ENCODE data around the gene IDUA. TPM values are rescaled to one million over a fixed set of nuclear protein-coding genes. Genes with fewer than 3 reads are reported as not detected.

Gene IDUA
- polyA plus RNA-seq, 10 donors: 7.9 to 16.4 (median 12.9) TPM

DNA sequence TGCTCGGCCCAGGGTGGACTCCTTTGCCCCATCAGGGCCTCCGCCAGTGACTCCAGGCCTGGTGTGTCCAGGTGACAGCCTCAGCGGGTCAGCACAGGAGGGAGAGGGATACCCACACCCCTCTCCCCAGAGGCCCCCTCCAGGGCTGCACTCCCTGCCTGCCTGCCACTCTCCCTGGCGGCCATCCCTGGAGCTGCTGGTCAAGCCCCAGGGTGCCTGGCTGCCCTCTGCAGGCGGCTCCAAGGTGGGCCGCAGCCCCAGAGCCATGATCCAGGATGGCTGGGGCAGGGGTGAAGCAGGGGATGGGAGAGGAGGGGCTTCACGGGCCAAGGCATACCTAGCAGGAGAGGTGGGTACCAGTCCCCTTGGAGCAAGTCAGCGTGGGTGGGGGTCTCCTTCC is 28.3 kb downstream of the IDUA start:
- DNase-seq: no peak

DNA sequence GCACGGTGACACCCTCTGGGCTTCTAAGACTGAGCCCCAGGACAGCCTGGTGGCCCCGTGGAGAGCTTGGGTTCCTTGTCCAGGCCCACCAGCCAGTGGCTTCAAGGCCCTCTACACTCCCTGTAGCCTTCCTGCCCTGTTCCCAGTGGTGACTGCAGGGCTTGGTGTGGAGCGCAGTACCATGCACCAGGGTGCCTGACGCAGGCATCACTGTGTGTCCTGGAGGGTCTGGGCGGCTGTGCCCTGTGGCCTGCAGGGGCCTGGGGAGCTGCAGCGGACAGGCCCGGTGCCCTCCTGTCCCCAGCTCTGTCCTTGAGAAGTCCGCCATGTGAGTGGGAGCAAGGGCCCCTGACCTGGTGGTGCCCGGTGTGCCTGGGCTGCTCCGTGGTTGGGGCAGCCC is 28.9 kb downstream of the IDUA start:
- no peak for DNase-seq

GRCh38 chr4:1017211-1017610 is 30.4 kb downstream of the IDUA start:
- no peak for DNase-seq

- DNase-seq: no peak
These were observed 30.9 kb downstream of the IDUA start for GRCh38 chr4:1017706-1018105.

DNA sequence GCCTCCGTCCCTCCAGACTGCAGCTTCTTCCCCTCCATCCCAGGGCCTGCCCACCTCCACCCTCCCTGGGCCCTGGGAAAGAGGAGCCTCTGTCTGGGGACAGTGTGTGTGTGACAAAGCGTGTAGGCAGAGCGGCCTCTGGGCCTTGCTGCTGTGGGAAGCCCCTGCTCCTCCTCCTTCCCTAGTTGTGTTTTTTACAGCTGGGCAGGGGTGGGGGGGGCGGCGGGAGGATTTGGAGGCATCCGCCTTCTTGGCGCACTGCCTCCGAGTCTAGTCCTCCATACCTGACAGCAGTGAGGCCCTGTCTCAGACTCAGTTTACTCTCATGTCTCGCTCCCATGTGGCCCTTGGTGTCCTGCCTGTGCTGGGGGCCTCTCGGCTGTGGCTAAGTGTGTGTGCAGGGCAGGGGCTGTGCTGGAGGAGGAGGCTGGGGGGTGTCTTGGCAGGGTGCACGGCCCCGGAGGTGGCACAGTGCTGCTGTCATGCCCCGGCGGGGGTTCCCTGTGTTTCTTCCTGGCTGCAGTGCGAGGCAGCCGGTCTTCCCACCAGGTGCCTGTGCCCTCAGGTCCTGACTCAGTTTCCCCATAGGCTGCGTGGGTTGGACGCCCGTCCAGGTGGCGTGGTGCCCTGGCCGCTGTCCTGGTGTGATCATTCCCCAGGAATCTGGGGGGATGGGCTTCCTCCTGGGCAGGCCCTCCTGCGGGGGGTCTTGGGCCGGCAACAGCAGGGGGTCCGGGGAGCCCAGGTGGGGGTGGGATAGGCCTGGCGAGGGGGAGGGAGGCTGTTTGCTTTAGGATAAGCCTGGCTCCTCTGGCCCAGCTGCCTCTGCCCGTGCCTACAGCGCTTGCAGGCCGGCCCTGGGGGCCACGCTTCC is 31.5 kb downstream of the IDUA start:
- DNase-seq: peak in 1 of 3 donors; percentile 66

DNA sequence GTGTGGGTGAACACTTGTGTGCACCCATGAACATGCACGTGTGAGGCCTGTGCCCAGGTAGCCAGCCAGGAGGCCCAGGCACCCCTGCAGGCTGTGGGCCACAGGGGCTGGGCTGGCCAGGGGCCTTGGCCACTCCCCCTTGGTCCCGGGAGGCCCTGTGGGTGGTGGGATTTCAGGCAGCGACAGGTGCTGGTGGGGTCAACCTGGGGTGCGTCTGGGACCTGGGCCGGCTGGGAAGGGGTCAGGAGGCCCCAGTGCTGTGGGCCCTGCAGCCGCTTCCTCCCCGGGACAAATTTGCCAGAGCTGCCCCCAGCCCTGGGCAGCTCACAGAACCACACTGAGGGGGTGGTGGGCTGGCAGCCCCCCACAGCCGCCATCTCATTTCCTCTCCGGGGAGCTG is 32.5 kb downstream of the IDUA start:
- DNase-seq: no peak

- no peak for DNase-seq
These were observed 33.1 kb downstream of the IDUA start for GRCh38 chr4:1019729-1020470.

DNA sequence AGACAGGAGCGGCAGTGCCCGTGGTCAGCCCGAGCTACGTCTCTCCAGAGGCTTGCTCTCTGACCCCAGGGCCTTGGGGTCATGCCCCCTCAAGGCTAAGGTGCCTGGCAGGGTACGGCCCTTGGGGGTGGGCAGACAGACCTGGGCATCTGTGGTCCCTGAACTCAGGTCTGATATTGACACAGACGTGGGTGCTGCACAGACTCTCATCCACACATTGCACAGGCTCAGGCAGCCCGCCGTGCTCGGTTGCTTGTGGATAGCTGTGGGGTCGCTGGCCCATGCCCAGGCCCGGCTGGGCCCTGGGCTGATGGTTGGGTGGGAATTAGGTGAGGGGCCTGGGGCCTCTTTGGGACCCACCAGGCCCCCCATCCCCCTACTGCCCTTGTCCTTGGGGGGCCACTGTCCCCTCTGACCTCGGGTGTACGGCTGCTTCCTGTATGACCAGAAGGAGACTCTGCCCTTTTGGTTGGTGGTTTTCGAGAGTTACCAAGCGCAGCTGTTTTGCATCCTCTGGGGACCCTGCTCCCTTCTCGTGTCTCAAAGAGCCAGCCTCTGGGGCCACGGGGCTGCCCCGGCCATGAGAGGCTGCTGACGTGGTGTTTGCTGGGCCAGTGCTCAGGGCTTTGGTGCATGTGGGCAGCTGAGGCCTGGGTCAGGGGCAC is 34.7 kb downstream of the IDUA start:
- DNase-seq: no peak

- DNase-seq: no peak
These were observed 35.4 kb downstream of the IDUA start for GRCh38 chr4:1022051-1022738.

DNA sequence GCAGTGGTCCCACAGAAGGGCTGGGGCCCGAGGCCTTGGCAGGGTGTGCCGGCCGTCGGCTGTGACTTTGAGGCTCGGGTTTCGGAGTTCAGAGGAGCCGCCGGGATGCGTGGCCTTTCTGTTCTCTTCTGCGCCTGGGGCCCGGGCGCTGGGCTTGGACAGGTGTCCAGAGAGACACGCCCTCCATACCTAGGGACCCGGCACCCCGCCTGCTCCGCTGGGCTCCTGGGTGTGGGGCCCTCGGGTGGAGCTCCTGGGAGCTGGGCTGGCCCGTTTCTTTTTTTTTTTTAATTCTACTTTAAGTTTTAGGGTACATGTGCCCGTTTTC is 35.9 kb downstream of the IDUA start:
- DNase-seq: peak in 1 of 3 donors; percentile 42

DNA sequence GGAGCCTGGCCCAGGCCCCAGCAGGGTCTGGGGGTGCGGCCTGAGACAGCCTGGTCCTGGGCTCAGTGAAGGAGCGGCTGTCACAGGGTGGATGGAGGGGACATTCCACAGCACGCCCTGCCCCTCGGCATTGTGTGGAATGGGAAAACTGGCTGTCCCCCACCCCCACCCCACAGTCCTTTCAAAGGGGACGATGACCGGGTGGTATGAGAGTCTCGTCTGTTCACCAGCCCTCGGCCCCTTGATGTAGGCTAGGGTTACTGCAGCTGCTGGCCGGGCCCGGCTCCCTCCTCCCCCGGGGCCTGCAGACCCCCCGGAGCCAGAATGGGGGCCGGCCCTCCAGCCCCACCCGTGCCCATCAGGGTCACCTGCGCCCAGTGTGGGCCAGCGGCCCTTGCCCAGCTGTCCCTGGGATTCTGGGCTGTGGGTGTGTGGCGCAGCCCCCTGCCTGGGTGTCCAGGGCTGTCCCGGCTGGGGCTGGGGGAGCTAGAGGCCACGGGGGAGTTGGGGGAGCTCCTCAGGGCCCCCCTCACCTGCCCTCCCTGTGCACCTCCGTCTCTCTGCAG is 36.3 kb downstream of the IDUA start:
- DNase-seq: peak in 1 of 3 donors; percentile 54

DNA sequence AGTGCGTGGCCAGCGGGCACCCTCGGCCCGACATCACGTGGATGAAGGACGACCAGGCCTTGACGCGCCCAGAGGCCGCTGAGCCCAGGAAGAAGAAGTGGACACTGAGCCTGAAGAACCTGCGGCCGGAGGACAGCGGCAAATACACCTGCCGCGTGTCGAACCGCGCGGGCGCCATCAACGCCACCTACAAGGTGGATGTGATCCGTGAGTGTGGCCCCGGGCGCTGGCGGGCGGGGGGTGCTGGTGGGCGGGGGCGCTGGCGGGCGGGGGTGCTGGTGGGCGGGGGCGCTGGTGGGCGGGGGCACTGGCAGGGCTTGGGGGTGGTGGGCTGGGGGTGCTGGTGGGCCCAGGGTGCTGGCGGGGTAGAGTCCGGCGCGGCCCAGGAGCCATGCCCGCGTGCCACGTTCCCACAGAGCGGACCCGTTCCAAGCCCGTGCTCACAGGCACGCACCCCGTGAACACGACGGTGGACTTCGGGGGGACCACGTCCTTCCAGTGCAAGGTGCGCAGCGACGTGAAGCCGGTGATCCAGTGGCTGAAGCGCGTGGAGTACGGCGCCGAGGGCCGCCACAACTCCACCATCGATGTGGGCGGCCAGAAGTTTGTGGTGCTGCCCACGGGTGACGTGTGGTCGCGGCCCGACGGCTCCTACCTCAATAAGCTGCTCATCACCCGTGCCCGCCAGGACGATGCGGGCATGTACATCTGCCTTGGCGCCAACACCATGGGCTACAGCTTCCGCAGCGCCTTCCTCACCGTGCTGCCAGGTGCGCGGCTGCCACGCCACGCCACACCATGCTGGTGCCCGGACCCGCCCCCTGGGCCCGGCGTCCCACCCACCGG is 37.3 kb downstream of the IDUA start:
- DNase-seq: no peak

DNA sequence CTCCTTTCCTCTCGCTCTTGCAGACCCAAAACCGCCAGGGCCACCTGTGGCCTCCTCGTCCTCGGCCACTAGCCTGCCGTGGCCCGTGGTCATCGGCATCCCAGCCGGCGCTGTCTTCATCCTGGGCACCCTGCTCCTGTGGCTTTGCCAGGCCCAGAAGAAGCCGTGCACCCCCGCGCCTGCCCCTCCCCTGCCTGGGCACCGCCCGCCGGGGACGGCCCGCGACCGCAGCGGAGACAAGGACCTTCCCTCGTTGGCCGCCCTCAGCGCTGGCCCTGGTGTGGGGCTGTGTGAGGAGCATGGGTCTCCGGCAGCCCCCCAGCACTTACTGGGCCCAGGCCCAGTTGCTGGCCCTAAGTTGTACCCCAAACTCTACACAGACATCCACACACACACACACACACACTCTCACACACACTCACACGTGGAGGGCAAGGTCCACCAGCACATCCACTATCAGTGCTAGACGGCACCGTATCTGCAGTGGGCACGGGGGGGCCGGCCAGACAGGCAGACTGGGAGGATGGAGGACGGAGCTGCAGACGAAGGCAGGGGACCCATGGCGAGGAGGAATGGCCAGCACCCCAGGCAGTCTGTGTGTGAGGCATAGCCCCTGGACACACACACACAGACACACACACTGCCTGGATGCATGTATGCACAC is 38.2 kb downstream of the IDUA start:
- no peak for DNase-seq

- DNase-seq: no peak
These were observed 39.3 kb downstream of the IDUA start for GRCh38 chr4:1026115-1026514.

- no peak for DNase-seq
These were observed 40.5 kb downstream of the IDUA start for GRCh38 chr4:1027219-1027914.

DNA sequence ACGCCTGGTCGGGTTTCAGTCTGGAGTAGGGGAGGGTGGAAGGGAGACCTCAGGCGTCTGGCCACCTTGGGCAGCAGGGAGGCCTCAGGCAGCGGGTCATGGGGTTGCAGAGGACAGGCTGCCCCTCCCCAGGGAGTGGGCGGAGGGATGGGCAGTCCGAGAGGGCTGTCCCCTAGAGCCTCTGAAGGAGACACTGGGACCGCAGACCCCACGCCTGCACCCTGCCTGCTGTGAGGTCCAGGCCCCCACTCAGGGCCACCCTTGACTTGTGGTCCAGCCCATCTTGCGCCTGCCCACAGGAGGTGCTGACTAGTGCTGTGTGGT is 41.0 kb downstream of the IDUA start:
- DNase-seq: no peak

GRCh38 chr4:1028574-1029220 is 41.9 kb downstream of the IDUA start:
- no peak for DNase-seq

- no peak for DNase-seq
These were observed 42.7 kb downstream of the IDUA start for GRCh38 chr4:1029529-1029928.

DNA sequence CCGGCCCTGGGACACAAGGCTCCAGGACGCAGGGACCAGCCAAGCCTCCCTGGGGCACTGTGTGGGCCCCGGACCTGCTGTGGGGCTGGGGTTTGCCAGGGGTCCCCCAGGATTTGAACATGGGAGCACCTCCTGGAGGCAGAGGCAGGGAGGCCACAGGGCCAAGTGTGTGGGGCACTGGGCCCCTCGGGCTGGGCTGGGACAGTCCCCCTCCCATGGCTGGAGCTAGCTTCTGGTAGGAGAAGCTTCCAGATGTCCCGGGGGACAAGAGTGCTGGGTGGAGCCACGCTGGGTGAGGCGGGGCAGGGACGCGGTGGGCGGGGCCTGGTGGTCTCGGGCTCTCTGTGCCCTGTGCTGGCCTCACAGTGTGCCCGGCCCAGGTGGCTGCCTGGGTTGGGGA is 43.2 kb downstream of the IDUA start:
- no peak for DNase-seq

Data from muscle of back (tissue), 11 donors.